ENCODE data around the gene KIF16B.
"Not testable (repeated sequence)": the region's sequence is repeated elsewhere in the genome, so short reads cannot be mapped to it uniquely, and the experiment has no call there.

The KIF16B gene

DNA sequence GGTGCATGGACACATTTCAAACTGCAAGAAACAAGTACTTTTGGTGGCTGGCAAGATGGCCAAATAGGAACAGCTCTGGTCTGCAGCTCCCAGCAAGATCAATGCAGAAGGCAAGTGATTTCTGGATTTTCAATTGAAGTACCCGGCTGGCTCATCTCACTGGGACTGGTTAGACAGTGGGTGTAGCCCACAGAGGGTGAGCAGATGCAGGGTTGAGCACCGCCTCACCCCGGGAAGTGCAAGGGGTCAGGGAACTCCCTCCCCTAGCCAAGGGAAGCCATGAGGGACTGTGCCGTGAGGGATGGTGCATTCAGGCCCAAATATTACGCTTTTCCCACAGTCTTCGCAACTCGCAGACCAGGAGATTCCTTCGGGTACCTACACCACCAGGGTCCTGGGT is 53.6 kb downstream of the KIF16B start:
- DNase-seq (ENCODE audit: low read depth) = not testable (repeated sequence)

DNA sequence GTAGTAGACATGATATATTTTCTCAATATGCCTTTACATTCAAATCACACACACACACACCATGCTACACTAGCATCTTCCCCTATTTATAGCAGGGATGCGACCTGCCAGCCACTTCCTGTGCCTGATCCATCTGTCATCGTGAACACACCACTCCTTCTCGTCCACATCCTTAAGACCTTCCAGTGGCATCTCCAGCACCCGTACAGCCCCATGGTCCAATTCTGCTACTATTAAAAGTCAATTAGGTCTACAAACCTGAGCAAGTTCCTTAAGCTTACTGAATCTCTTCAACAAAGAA is 54.5 kb downstream of the KIF16B start:
- no peak for DNase-seq (ENCODE audit: low read depth)

DNA sequence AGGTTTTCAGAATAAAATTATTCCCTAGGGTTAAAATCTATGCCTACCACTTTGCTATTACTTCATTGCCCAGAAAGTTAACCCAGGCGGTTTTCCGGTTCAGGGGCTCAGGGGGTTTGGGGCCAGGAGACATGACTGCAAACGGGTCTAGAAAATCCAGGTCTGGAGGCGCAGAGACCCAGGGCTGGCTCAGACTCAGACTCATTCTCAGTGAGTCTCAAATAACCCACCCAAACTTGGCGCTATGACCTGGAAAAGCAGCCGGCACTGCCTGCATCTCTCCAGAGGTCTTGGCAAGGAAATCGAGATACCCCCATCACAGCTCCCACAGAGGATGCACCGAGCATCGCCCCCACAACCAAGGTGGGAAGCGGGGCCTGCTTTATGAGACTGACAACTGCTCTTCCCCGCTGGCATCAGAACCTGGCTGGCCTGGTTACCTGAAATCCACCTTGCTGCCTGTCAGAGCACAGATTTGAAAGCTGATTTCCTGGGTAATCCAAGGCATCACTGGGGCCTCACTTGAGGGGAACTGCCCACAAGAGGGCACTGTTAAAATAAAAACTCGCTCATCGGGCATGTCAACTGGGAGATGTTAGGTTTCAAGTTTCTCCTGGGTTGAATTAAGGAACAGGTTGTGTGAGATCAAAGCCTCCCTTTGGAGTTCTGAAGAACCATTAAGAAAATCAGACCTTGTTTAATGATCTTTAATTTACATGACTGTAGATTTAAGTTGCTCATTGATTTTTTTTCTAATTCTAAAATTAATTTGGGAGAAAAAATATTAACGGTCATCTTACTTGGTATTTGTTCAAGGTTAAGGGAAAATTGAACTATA is 55.1 kb downstream of the KIF16B start:
- DNase-seq (ENCODE audit: low read depth) = no peak

DNA sequence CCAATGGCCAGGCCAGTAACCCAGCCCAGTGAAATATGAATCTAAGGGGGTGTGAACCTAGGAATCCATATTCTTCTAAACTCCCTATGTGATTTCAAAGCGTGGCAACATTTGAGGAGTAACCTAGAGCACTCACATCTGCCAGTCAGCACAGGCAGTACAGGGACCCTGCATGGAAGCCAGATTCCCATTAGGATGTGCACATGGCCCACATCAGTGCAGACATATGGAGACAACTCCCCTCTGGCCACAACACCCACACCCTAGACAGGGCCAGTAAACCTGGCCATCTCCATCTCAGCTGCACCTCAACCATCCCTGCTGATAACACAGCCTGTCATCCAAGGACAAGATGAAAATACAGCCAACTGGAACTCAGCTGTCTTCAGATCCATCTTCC is 56.5 kb downstream of the KIF16B start:
- no peak for DNase-seq (ENCODE audit: low read depth)

DNA sequence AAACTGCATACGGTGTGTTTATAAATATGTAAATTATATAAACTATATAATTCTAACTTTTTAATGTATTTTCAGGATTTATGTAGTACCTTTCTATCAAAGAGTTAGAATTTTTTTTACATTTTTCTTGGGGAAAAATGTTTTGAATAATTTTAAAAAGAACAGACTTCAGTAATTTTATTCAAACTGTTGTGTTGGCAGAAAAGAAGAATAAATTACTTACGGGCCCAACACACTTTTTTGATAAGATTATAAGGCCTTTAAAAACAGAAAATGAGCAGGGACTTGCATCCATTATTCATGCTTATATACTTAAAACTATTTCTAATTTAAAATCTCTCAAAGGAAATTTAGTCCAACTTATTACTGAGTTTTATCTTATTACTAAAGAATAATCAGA is 58.2 kb downstream of the KIF16B start:
- DNase-seq (ENCODE audit: low read depth) = no peak

DNA sequence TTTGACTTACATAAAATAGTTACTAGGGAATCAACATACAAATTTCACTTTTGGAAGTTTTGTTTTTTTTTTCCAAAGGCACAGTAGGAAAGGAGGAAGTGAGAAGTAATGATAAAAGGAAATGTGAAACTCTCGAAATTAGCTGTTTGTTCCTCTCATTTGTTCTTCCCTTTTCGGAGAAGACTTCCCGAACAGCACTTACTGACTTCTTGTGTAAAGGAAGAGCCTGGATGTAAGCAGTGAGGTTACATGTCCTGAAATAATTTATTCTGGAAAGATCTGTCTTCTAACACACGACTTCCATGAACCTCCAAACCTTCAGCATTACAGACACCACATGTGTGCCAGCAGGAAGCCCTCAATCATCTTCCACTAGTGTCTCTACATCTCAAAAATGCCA is 59.1 kb downstream of the KIF16B start:
- no peak for DNase-seq (ENCODE audit: low read depth)

DNA sequence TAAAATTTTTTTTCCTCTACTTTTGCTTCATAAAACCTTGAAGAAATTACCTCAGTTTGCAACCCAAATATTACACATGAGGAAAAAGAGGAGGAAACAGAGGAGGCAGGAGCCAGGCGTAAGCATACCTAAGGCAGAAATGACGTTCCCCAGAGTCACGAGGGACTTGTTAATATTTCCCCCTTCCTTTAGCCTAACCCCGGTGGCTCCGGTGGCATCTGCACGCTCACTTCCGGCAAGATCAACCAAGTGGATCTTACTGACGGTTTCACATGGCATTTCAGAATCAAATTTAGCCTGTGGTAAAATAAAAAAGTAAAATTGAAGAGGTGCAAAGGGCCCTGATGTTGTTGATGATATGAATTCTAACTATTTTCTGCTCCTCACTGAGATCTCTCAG is 67.4 kb downstream of the KIF16B start:
- no peak for DNase-seq (ENCODE audit: low read depth)

DNA sequence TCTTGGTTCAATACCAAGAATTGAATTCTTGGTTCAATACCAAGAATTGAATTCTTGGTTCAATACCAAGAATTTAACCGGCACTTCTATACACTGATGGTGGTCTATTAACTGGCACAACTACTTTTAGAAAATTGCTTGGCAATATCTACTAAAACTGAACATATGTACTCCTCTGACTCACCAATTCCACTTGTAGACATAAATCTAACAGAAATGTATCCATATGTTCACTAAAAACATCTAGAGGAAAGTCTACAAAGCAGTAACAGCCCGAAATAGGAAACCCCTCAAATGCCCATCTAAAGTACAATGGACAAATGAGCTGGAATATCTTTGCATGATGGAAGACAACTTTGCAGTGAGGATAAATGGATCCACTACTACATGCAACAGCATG is 71.9 kb downstream of the KIF16B start:
- DNase-seq (ENCODE audit: low read depth) = no peak

DNA sequence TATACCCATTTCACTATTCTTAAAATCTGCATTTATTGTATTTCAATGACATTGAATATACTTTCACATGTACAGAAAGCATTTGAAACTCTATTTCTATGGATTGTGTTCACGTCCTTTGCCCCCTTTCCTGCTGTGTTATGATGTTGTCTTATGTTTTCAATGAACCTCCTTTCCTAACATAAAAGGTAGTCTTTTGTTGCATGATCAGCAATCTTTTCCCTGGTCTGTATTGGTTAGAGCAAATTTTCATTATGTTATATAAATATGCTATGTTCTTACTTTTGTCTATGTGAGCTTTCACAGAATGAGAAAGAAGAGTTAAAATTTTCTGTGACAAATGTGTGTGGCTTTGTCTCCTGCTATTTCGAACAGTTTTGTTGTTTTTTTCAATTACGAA is 73.1 kb downstream of the KIF16B start:
- no peak for DNase-seq (ENCODE audit: low read depth)

DNA sequence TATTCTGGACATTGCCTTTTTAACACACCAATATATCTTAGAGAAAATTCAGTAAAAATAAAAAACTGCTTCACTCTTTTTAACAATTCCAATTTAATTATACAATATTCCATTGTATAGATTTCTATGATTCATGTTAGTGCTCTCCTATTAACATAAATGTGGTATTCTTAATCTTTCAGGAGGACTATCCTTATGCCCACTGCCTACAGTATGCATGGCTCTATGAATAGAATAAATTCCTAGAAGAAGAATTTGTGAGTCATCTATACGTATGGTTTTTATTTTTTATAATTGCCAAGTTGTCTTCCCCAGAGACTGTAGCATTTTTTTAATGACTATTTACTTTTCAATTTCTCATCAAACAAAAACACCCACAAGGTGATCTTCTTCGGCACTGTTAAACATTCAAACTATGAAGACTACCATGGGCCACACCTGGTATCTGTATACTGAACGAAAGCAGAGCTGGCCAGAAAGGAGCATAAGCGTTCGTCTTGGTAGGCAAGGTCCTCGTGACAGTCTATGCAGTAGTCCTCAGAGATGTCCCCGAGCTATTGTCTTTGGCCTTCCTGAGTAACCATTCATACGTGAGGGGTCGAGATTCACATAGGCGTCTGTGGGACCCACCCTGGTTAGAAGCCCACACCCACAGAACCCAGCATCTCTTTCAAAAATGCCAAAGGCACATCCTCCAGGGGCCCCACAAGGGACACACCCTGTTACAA is 74.6 kb downstream of the KIF16B start:
- DNase-seq (ENCODE audit: low read depth) = no peak

DNA sequence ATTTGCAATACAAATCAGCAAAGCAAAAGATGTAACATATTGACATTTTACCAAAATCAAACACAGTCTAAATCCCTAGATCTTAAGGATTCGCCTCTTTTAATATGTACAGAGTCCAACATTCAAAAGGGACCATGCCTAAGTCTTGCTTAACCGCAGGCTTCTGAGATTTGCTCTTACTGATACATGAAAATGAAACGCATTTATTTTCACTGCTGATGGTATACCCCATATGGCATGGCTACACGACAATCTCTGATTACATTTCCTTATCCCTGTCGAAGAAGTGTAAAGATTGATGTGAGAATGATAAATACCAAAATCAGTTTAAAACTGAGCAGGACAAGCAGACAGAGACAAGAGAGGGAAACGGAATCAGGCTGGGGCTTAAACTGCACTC is 75.4 kb downstream of the KIF16B start:
- DNase-seq (ENCODE audit: low read depth) = no peak

DNA sequence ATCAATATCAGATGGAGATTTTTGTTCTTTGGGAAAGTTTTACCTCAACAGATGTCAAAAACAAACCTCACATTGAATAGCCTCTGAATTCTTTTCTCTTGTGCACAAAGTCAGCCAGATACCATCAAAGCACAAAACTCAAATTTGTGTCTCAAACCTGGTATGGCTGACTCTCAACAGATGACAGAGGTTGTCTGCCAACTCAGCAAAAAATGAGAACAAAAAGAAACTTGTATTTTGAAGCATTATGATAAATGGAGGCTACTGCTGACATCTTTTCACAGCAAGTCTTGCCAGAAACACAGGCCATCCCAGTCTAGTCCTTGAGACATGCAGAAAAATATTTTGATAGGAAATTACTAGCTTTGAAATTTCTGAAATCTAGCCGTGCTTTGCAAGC is 79.8 kb downstream of the KIF16B start:
- DNase-seq (ENCODE audit: low read depth) = no peak

DNA sequence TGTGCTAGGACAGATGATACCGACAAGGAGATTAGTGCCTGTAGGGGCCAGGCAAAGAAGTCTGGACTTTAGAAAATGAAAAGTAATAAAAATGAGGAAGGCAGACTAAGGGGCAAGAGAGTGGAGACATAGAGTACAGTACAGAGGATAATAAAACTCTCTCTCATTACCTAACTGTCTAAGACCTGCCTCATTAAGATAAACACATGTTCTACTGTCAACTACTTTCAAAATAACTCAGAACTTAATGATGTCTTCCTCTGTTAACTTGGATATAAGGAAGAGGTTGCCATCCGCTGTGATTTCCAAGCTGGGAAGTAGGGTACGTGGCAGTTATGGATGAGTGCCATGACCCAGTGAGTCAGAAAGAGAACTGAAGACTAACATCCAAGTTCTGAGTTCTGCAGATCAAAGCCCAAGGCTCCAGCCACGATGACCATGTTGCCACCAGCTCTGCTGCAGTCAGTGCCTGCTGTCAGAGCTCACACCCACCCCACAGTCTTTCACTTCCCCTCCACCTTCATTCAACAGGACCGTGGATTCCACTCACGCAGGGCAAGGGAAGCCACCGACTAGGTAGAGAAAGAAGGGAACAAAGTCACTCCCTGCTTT is 81.8 kb downstream of the KIF16B start:
- DNase-seq (ENCODE audit: low read depth) = no peak

DNA sequence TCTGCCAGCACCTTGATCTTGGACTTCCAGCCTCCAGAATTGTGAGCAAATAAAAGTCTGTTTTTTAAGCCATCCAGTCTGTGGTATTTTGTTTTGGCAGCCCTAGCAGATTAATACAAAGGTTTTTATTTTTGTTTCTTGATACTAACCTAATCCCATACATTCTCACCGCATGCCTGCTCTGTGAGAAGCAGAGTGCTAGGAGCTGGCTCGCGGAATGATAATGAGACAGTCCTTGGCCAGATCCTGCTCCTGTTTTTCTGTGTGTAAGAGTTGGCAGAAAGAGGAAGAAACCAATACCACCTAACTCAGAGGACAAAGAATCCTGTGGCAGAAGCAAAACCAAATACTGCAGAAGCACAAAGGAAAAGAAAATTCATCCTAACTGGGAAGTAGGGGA is 82.6 kb downstream of the KIF16B start:
- no peak for DNase-seq (ENCODE audit: low read depth)

DNA sequence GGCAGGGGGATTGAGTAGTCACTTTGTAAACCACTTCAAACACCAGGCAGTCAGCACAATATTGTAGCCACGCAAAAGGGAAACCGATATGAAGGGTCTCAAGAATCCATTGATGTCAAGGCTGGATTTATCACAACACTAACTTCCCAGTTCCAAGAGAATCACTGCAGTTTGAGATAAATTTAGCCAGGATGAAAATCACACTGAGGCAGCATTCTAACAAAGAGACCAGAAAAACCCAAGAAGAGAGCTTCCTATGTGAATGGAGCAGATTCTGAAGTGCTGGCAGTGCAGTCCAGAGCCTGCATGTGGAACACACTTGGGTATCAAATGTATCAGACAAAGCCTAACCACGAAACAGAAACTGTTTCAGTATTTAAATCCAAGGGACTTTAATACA is 84.6 kb downstream of the KIF16B start:
- DNase-seq (ENCODE audit: low read depth) = no peak

DNA sequence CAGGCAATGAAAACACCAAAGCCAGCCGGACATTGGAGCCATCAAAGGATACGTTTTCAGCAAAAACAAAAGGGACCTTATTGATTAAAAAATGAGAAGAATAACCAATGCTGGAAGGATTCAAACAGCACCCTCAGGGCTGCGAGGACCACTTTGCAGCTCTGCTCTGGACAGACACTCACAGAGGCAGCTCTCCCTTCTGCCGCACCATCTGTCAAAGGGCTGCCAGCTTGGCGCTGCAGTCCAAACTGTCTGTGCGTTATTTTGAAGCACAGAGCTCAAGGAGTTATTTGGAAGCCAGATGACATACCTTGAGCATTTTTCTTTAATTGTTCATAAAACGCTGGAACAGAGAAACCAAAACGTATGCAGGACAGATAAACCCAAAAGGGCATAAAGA is 85.2 kb downstream of the KIF16B start:
- no peak for DNase-seq (ENCODE audit: low read depth)

DNA sequence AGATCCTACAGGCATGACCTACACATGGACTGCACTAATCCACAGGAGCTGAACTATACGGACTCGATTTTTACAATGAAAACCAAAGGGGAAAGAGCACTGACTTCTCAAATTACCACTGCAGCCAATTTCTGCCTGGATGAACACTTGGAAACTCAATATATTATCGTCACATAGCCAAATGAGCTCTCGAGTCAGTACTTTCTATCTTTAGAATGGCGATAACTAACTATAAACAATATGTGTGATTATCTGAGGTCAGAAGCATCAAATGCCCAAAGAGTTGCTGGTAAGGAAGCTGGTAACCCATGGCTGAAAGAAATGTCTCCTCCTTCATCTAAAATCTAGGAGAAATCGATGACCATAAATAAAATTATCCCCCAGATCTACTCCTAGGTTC is 86.7 kb downstream of the KIF16B start:
- DNase-seq (ENCODE audit: low read depth) = no peak

DNA sequence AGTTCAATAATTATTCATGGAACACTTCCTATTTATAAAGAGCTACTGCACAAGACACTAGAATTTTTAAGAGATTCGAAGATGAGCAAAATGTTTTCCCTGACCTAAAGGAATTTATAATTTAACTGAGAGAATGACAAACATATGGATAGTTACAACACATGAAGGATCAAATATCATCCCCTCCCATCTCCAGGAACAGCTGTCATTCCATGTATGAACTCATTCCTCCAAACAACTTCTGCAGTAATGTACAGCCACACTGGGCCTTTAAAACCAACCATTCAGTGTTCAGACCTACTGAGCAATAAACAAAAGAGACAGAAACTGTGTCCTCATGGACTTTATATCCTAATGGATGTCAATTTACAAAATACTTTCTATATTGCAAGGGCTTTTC is 87.8 kb downstream of the KIF16B start:
- DNase-seq (ENCODE audit: low read depth) = no peak

DNA sequence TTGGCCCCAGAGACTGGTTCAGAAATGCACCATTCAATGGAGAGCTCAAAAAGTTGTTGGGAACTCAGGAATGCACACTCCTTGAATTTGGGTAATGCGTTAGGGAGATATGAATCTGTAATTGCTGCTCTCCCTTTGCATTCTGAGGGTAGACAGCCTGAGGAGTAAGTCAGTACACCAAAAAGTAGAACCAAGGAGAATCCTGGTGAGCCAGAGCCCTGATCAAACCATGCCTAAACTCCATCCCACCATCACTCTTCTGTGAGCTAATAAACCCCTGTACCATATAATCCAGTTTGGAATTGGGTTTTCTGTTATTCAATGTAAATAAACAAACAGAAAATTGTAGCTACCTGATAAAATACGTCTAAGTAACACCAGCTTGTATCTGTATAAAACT is 90.2 kb downstream of the KIF16B start:
- no peak for DNase-seq (ENCODE audit: low read depth)

DNA sequence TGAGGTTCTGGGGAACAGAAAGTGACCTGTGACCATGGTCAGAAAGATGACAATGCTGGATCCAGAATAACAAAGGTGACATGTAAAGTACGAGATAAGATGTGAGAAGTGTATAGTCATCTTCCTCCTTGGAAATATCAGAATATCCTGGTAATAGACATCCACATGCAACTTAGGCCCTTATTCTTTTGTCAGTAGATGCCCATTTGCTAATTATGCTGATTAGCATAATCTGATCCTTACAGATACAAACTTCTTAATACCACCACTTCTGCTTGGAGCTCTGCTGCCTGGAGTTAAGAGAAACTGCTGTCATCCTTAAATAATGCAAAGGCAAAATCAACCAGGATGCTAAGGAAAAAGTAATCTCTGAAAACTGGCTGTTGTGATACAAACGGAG is 91.3 kb downstream of the KIF16B start:
- no peak for DNase-seq (ENCODE audit: low read depth)

DNA sequence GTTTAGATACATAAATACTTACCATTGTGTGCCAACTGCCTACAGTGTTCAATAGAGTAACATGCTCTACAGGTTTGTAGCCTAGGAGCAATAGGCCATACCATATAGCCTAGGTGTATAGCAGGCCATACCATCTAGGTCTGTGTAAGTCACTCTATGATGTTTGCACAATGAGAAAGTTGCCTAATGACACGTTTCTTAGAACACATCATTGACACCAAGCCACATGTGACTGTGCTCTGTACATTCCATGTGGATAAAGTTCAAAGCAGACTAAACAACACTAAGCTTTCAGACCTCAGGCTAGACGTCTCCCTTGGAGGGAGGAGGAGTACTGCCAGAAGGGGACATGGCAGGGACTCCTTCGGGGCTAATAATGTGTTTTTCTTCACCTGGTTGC is 93.6 kb downstream of the KIF16B start:
- DNase-seq (ENCODE audit: low read depth) = no peak

DNA sequence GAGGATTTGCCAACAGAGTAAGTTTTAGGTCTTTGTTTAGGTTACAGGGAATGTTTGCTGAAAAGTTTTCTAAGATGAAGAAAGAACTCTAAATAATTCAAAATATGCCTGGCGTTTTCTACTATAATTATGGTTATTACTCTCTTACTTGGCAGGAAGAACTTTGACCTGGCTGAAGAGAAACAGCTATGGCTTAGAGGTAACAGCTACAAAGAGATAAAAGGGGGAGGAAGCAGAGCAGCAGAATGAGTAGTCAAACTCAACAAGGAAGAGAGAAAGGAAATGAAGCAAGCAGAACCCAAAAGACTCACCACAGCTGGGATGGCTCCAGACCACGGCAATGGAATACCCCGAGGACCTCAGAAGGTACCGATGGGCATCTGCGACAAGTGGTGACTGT is 95.6 kb downstream of the KIF16B start:
- DNase-seq (ENCODE audit: low read depth) = no peak

DNA sequence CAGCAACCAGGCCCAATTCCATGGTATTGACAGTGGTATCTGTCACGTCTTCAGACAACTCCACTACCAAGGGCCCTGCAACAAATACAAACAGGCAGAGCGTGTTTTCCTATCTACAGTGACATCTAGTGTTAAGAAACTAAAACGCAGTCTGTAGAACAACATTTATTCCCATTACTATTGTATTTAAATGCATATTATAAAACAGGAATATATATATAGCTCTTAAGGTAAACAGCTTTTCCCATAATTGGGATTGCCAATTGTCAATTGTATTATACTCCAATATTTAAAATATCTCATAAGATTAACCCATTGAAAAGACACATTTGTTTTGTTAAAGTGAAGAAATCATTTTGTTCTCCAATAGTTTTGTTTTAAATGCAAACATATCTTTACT is 97.2 kb downstream of the KIF16B start:
- no peak for DNase-seq (ENCODE audit: low read depth)

DNA sequence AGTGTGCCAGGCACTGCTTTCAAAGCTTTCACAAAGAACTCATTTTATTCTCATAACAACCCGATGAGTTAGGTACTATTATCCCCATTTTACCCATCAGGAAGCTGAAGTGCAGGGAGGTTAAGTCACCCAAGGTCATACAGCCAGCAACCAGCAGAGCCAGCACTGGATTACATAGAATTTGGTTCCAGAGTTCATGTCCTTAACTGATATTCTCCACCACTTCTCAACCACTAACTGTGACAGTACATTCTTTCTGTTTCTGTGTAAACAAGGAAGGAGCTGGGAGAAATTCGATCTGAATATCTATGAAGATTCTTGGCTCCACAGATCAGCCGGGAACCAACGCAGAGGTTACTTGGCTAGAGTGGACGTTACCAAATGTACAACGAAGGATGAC is 98.0 kb downstream of the KIF16B start:
- no peak for DNase-seq (ENCODE audit: low read depth)

Data from activated T-helper 1 cell treated with Interleukin-2 at 50 U/mL for 16 hours (primary cell).